ENCODE data around the gene MCF2L. TPM values are rescaled to one million over a fixed set of nuclear protein-coding genes. Genes with fewer than 3 reads are reported as not detected.

MCF2L gene
- total RNA-seq, 1 experiment from 2014 or later = 22.1 TPM

DNA sequence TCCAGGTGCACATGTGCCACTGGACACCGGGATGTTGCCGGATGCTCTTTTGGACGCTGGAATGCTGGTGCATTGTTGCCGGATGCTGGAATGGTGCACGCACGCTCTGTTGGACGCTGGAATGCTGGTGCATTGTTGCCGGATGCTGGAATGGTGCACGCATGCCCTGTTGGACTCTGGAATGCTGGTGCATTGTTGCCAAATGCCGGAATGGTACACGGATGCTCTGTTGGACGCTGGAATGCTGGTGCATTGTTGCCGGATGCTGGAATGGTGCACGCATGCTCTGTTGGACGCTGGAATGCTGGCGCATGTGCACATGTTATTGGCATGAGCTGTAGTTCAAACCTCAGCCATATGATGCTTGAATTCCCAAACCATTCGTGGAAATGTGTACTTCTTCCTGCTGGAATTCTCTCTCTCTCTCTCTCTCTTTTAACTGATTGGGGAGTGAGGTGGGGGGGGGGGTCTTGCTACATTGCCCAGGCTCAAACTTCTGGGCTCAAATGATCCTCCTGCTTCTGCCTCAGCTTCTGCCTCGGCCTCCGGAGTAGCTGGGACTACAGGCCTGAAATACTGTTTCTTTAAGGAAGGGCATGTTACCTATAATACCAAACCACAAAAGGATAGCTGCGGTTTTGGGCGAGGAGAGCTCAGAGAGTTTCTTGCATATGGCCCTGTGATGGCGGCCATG, 1.2 kb upstream of the MCF2L start:
- intact Hi-C loops (cut with micrococcal nuclease; ENCODE audit: unreplicated experiment) = no loop called here
- POLR2A ChIA-PET = interaction anchor here (0.7 kb wide), 1 partner anchor 24 kb away, joined by 3 read pairs; no protein-coding TSS in a partner anchor
- no TSS peak for BruUV-seq (replicated peaks)
- peaks cover 1% of the 10 kb centered on the region; the same call in 1 of the 2 replicates for H3K36me3 ChIP-seq (ENCODE audit: control insufficient read depth, insufficient read depth, low read length)
- Mint-ChIP-seq H3K4me1 (ENCODE audit: low read depth, unreplicated experiment) (no peaks in the 10 kb centered on the region), H3K27me3 (ENCODE audit: insufficient read depth, unreplicated experiment) (peaks cover 5% of the 10 kb centered on the region), H3K27ac (ENCODE audit: unreplicated experiment) (no peak overlapping the region), H3K9me3 (ENCODE audit: unreplicated experiment) (peaks cover 12% of the 10 kb centered on the region), H3K4me3 (ENCODE audit: unreplicated experiment) (peak overlapping the region; percentile 85), H3K36me3 (ENCODE audit: insufficient read depth, unreplicated experiment) (no peaks in the 10 kb centered on the region)
- H3K4me1 ChIP-seq = peaks cover 4% of the 10 kb centered on the region; the same call in 1 of the 2 replicates
- TF ChIP-seq, protein P1, sequence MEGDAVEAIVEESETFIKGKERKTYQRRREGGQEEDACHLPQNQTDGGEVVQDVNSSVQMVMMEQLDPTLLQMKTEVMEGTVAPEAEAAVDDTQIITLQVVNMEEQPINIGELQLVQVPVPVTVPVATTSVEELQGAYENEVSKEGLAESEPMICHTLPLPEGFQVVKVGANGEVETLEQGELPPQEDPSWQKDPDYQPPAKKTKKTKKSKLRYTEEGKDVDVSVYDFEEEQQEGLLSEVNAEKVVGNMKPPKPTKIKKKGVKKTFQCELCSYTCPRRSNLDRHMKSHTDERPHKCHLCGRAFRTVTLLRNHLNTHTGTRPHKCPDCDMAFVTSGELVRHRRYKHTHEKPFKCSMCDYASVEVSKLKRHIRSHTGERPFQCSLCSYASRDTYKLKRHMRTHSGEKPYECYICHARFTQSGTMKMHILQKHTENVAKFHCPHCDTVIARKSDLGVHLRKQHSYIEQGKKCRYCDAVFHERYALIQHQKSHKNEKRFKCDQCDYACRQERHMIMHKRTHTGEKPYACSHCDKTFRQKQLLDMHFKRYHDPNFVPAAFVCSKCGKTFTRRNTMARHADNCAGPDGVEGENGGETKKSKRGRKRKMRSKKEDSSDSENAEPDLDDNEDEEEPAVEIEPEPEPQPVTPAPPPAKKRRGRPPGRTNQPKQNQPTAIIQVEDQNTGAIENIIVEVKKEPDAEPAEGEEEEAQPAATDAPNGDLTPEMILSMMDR (IDR thresholded peaks at IDR 0.05; ENCODE audit: insufficient read depth in 1 of 2, low read depth in 1 of 2, low read length in 1 of 2, severe bottlenecking in 1 of 2, unreplicated experiment in 1 of 2) = no peak
- no peaks in the 10 kb centered on the region; the same call in 1 of the 2 replicates for H3K27me3 ChIP-seq (replicated peaks; ENCODE audit: control insufficient read depth, insufficient read depth, low read length)
- peak overlapping the region; percentile 89 for H3K4me3 ChIP-seq (ENCODE audit: low read depth, low read length)
- peak in 1 of 2 experiments; percentile 4 for DNase-seq
- CTCF ChIA-PET = interaction anchor here (1.0 to 2.2 kb wide), 6 partner anchors 15 to 35 kb away, joined by 5 to 18 read pairs (median 10); no protein-coding TSS in a partner anchor
- H3K9me3 ChIP-seq = no peaks in the 10 kb centered on the region

DNA sequence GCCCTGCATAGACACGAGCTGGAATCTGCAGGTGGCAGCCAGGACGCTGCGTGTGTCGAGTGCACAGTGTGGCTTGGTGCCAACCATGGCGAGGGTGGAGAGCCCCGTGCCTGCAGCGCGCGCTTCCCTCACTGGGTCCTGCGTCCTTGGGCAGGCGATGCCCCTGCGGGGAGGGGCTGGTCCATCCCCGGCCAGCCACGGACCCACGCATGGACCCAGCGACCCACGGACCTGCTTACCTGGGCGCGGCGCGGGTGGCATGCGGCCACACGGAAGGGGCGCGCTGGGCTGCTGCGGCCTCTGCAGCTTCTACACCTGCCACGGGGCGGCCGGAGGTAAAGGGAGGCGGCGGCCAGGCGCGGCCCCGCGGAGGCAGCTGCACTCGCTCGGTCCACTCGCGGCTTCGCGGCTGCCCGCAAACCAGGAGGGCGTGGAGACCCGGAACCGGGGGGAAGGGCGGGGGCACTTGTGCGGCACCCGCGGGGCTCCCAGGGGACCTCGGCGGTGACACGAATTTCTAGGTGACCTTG, 569 bp upstream of the MCF2L start:
- intact Hi-C loops (cut with micrococcal nuclease; ENCODE audit: unreplicated experiment) = no loop called here
- peak overlapping the region; percentile 85 for H3K4me3 Mint-ChIP-seq (ENCODE audit: unreplicated experiment)
- H3K9me3 Mint-ChIP-seq (ENCODE audit: unreplicated experiment) = peaks cover 13% of the 10 kb centered on the region
- peaks cover 4% of the 10 kb centered on the region; the same call in 1 of the 2 replicates for H3K4me1 ChIP-seq
- peaks cover 5% of the 10 kb centered on the region for H3K27me3 Mint-ChIP-seq (ENCODE audit: insufficient read depth, unreplicated experiment)
- peaks cover 1% of the 10 kb centered on the region; the same call in 1 of the 2 replicates for H3K36me3 ChIP-seq (ENCODE audit: control insufficient read depth, insufficient read depth, low read length)
- TF ChIP-seq, protein P1 (IDR thresholded peaks at IDR 0.05; ENCODE audit: insufficient read depth in 1 of 2, low read depth in 1 of 2, low read length in 1 of 2, severe bottlenecking in 1 of 2, unreplicated experiment in 1 of 2) = peak; percentile 32 to 44
- H3K36me3 Mint-ChIP-seq (ENCODE audit: insufficient read depth, unreplicated experiment) = no peaks in the 10 kb centered on the region
- DNase-seq = peak; percentile 54 to 74
- POLR2A ChIA-PET = interaction anchor here (0.7 kb wide), 1 partner anchor 24 kb away, joined by 3 read pairs; no protein-coding TSS in a partner anchor
- no peaks in the 10 kb centered on the region for H3K9me3 ChIP-seq
- peak overlapping the region; percentile 89 for H3K4me3 ChIP-seq (ENCODE audit: low read depth, low read length)
- H3K27ac Mint-ChIP-seq (ENCODE audit: unreplicated experiment) = no peak overlapping the region
- no peaks in the 10 kb centered on the region; the same call in 1 of the 2 replicates for H3K27me3 ChIP-seq (replicated peaks; ENCODE audit: control insufficient read depth, insufficient read depth, low read length)
- CTCF ChIA-PET = interaction anchor here (0.6 to 2.2 kb wide), 7 partner anchors 15 to 34 kb away, joined by 3 to 18 read pairs (median 9); no protein-coding TSS in a partner anchor
- BruUV-seq (replicated peaks) = TSS peak; percentile 45
- no peaks in the 10 kb centered on the region for H3K4me1 Mint-ChIP-seq (ENCODE audit: low read depth, unreplicated experiment)

DNA sequence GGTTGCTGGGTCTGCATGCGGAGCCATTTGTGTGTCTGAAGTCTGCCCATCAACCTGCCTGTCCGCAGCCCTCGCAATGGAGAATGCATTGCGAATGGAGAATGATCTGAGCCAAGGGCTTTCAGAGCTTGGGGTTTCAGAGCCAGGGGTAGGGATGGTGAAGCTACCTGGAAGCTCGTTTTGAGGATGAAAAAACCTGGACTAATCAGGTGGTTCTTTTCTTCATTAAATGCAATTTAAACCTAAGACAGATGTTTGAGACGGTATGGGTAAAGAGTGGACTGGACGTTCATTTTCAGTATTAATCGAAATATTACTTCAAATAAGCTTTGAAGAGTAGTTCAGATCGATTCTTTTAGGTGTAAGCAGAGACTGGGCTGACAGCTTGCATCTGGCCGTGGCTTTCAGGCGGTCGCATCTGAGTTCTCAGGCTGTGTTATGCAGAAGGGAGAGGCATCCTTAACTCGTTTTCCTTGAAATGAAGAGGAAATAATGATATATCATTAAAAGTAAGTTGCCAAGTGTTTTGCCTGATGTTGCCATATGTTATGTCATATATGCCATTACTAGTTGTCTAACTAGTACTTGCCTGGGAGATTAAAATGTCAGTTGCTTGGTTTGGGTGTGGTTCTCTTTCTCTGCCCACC, 801 bp downstream of the MCF2L start:
- Mint-ChIP-seq H3K27me3 (ENCODE audit: insufficient read depth, unreplicated experiment) (peaks cover 5% of the 10 kb centered on the region), H3K4me1 (ENCODE audit: low read depth, unreplicated experiment) (no peaks in the 10 kb centered on the region), H3K4me3 (ENCODE audit: unreplicated experiment) (peak overlapping the region; percentile 85), H3K27ac (ENCODE audit: unreplicated experiment) (peak overlapping the region; percentile 60), H3K36me3 (ENCODE audit: insufficient read depth, unreplicated experiment) (no peaks in the 10 kb centered on the region), H3K9me3 (ENCODE audit: unreplicated experiment) (peaks cover 13% of the 10 kb centered on the region)
- H3K4me3 ChIP-seq (ENCODE audit: low read depth, low read length) = peak overlapping the region; percentile 89
- H3K27me3 ChIP-seq (replicated peaks; ENCODE audit: control insufficient read depth, insufficient read depth, low read length) = no peaks in the 10 kb centered on the region; the same call in 1 of the 2 replicates
- peak in 1 of 2 experiments; percentile 35 for DNase-seq
- H3K4me1 ChIP-seq = peaks cover 4% of the 10 kb centered on the region; the same call in 1 of the 2 replicates
- H3K36me3 ChIP-seq (ENCODE audit: control insufficient read depth, insufficient read depth, low read length) = peaks cover 1% of the 10 kb centered on the region; the same call in 1 of the 2 replicates
- POLR2A ChIA-PET = interaction anchor here (0.7 kb wide), 1 partner anchor 27 kb away, joined by 3 read pairs; no protein-coding TSS in a partner anchor
- TF ChIP-seq, protein P1 (IDR thresholded peaks at IDR 0.05; ENCODE audit: insufficient read depth in 1 of 2, low read depth in 1 of 2, low read length in 1 of 2, severe bottlenecking in 1 of 2, unreplicated experiment in 1 of 2) = no peak
- BruUV-seq (replicated peaks) = no TSS peak
- CTCF ChIA-PET = interaction anchor here (0.7 to 2.2 kb wide), 11 partner anchors 9 to 76 kb away, joined by 3 to 18 read pairs (median 7); no protein-coding TSS in a partner anchor
- no peaks in the 10 kb centered on the region for H3K9me3 ChIP-seq
- intact Hi-C loops (cut with micrococcal nuclease; ENCODE audit: unreplicated experiment) = loop anchor here (1.0 kb wide), 5 partner anchors 13 to 59 kb away; no protein-coding TSS in a partner anchor

All from Caco-2 (cell line).